GM12878 (cell line): ENCODE results near the gene GAREM1. TPM values are rescaled to one million over a fixed set of nuclear protein-coding genes. Genes with fewer than 3 reads are reported as not detected.

Experiments used
- ATAC-seq: fragments of 200-7000 bp; cut with Tn5 transposase; 3 replicates; pipeline ENCODE4 v1.9.1; 2020; ENCODE audit warnings: mild to moderate bottlenecking, moderate library complexity
- BruUV-seq: library from RNA; stranded (reverse); fragments of 400-500 nt; replicated peaks from 2 replicates; lab custom pipeline; 2021; lab: Mats Ljungman, UMichigan
- CTCF ChIA-PET: fragments of 300-600 bp; sonication (Branson Sonifier 250); formaldehyde crosslinking; extraction: SDS; loops from one replicate; lab custom pipeline; 2021; ENCODE audit warnings: inconsistent platforms; lab: Yijun Ruan, JAX
- POLR2A ChIA-PET: fragments of 350-600 bp; formaldehyde crosslinking; extraction: SDS; loops from one replicate; lab custom pipeline; 2021; ENCODE audit warnings: inconsistent platforms; lab: Charles Lee
- RAD21 ChIA-PET: fragments of 300-600 bp; sonication (Branson Sonifier 250); formaldehyde crosslinking; loops from one replicate; lab custom pipeline; 2023; ENCODE audit warnings: antibody characterized with exemption; ENCODE audit not compliant: unreplicated experiment; lab: Charles Lee
- SMC1A ChIA-PET: fragments of 300-600 bp; sonication (Branson Sonifier 250); formaldehyde crosslinking; loops from one replicate; lab custom pipeline; 2023; ENCODE audit not compliant: unreplicated experiment, uncharacterized antibody; lab: Charles Lee
- DNase-seq: peaks from one replicate; pipeline ENCODE4 v3.0.0-alpha.2; 2011; ENCODE audit warnings: low read depth, low spot score
- FAIRE-seq: peaks from 3 replicates; lab custom pipeline; 2011; peaks lifted over from hg19 to GRCh38; lab: Jason Lieb, UNC
- H2AFZ ChIP-seq: 2 replicates; pipeline ENCODE4 v1.6.0; 2011; ENCODE audit warnings: low read depth, low read length, control low read depth; ENCODE audit not compliant: control insufficient read depth
- H3K27ac ChIP-seq: 2 replicates; pipeline ENCODE4 v1.5.1; 2011; ENCODE audit warnings: control low read depth; ENCODE audit not compliant: control insufficient read depth, insufficient read depth
- H3K27me3 ChIP-seq, 2 experiments: replicated peaks in 1 of 2; 2 replicates each; pipeline versions ENCODE4 v1.6.0 to v1.6.1; 2011; ENCODE audit warnings: low read length in 1 of 2; ENCODE audit not compliant: control insufficient read depth in 2 of 2, insufficient read depth in 2 of 2
- H3K36me3 ChIP-seq, 2 experiments: 2 replicates each; pipeline ENCODE4 v1.5.1; 2011; ENCODE audit warnings: low read length in 1 of 2; ENCODE audit not compliant: control insufficient read depth in 2 of 2, insufficient read depth in 2 of 2
- H3K4me1 ChIP-seq: 2 replicates; pipeline ENCODE4 v1.6.1; 2011; ENCODE audit warnings: mild to moderate bottlenecking, low read length, moderate library complexity, mixed read lengths; ENCODE audit not compliant: control insufficient read depth, insufficient read depth
- H3K4me2 ChIP-seq: 2 replicates; pipeline ENCODE4 v1.6.0; 2011; ENCODE audit warnings: control low read depth; ENCODE audit not compliant: control insufficient read depth, insufficient read depth
- H3K4me3 ChIP-seq: fragments of 200-600 bp; sonication (generic); 2 replicates; pipeline ENCODE4 v1.5.1; 2016
- H3K79me2 ChIP-seq: 2 replicates; pipeline ENCODE4 v1.6.0; 2011; ENCODE audit warnings: low read length; ENCODE audit not compliant: control insufficient read depth, insufficient read depth
- H3K9ac ChIP-seq: 2 replicates; pipeline ENCODE4 v1.8.0; 2011; ENCODE audit warnings: low read length, control low read depth, mixed read lengths; ENCODE audit not compliant: control insufficient read depth, insufficient read depth
- H3K9me3 ChIP-seq: replicated peaks from 3 replicates; pipeline ENCODE4 v1.5.1; 2011; ENCODE audit warnings: mild to moderate bottlenecking, low read length; ENCODE audit not compliant: control insufficient read depth, insufficient read depth
- H4K20me1 ChIP-seq: 2 replicates; pipeline ENCODE4 v1.6.0; 2011; ENCODE audit not compliant: control insufficient read depth, insufficient read depth
- EED ChIP-seq: sonication (generic); IDR thresholded peaks from 2 replicates; pipeline ENCODE4 v1.6.1; 2016; ENCODE audit warnings: antibody characterized with exemption, low read depth
- EGR1 ChIP-seq, 2 experiments: IDR thresholded peaks; 1 replicate in 1 of 2; 2 replicates in 1 of 2; pipeline ENCODE4 v1.6.1; 2011 to 2012; ENCODE audit warnings: low read depth in 2 of 2, low read length in 2 of 2, borderline replicate concordance in 1 of 2, mild to moderate bottlenecking in 1 of 2, moderate library complexity in 1 of 2
- EP300 ChIP-seq, 2 experiments: fragments of 150-350 bp in 1 of 2; IDR thresholded peaks; 2 replicates each; pipeline ENCODE4 v1.6.1; 2011 to 2012; ENCODE audit warnings: low read depth in 2 of 2, low read length in 2 of 2, borderline replicate concordance in 1 of 2, improper control_type of control experiment in 1 of 2, inconsistent platforms in 1 of 2; ENCODE audit not compliant: control insufficient read depth in 1 of 2
- FOXK2 ChIP-seq: fragments of 450-650 bp; IDR thresholded peaks from 2 replicates; pipeline ENCODE4 v1.6.1; 2017; ENCODE audit warnings: mild to moderate bottlenecking, moderate library complexity
- HCFC1 ChIP-seq: fragments of 150-350 bp; IDR thresholded peaks from 2 replicates; pipeline ENCODE4 v1.6.1; 2014; ENCODE audit warnings: low read length
- HDAC2 ChIP-seq: fragments of 200-600 bp; sonication (generic); IDR thresholded peaks from 2 replicates; pipeline ENCODE4 v1.6.1; 2017
- PAX5 ChIP-seq: IDR thresholded peaks from 2 replicates; pipeline ENCODE4 v1.6.1; 2011; ENCODE audit warnings: low read depth, low read length, borderline replicate concordance
- SMAD5 ChIP-seq: IDR thresholded peaks from 2 replicates; pipeline ENCODE4 v1.6.1; 2016; ENCODE audit warnings: antibody characterized with exemption, low read depth
- SP1 ChIP-seq: IDR thresholded peaks from one replicate; pipeline ENCODE4 v1.6.1; 2011; ENCODE audit warnings: low read depth, low read length
- STAT3 ChIP-seq: IDR thresholded peaks from 2 replicates; pipeline ENCODE4 v1.6.1; 2011; ENCODE audit warnings: low read depth, low read length, improper control_type of control experiment
- TAF1 ChIP-seq: IDR thresholded peaks from 2 replicates; pipeline ENCODE4 v1.6.1; 2011; ENCODE audit warnings: mild to moderate bottlenecking, low read depth, low read length, borderline replicate concordance
- ZNF217 ChIP-seq: fragments of 450-650 bp; IDR thresholded peaks from 2 replicates; pipeline ENCODE4 v1.6.1; 2017; ENCODE audit warnings: antibody characterized with exemption, mild to moderate bottlenecking
- ZSCAN29 ChIP-seq: fragments of 450-650 bp; IDR thresholded peaks from 2 replicates; pipeline ENCODE4 v1.6.1; 2017; ENCODE audit warnings: mild to moderate bottlenecking, moderate library complexity
- WGBS: methylation state at CpG from one replicate; pipeline ENCODE4 v1.1.6; 2016; ENCODE audit warnings: low lambda C conversion rate; ENCODE audit not compliant: insufficient replicate concordance, insufficient coverage; ENCODE audit errors: missing lambda C conversion rate; 5-methylcytosine and 5-hydroxymethylcytosine counted together
- in situ Hi-C: fragments of 300-500 bp; cut with MboI; formaldehyde crosslinking; loops from 9 replicates; pipeline ENCODE4 v1.14.3; 2018; ENCODE audit warnings: mixed read lengths
- intact Hi-C: fragments of 100-400 bp; cut with micrococcal nuclease; formaldehyde crosslinking; loops from one replicate; pipeline ENCODE4 v1.14.2; 2022; ENCODE audit not compliant: unreplicated experiment
- polyA plus RNA-seq, 11 experiments: library from polyadenylated mRNA; depleted of rRNA in 4 of 11; unstranded in 6 of 11; stranded (reverse) in 5 of 11; fragments of >200 nt; fragmentation: Nextera tagmentation in 4 of 11; fragmentation: Illumina TruSeq in 1 of 11; extraction: Ambion mirVana in 4 of 11; extraction: Trizol in 1 of 11; gene quantifications; 1 replicate in 1 of 11; 2 replicates in 10 of 11; pipeline versions ENCODE4 v1.2.1 to v1.2.3, GENCODE V29; 2011 to 2016; ENCODE audit warnings: inconsistent platforms in 2 of 11, missing spikeins in 2 of 11, low read depth in 1 of 11
- total RNA-seq, 4 experiments: library from RNA; depleted of rRNA in 3 of 4; stranded (reverse); fragments of >200 nt in 3 of 4; fragmentation: Illumina TruSeq in 1 of 4; extraction: Trizol in 1 of 4; gene quantifications; 2 replicates each; pipeline versions ENCODE4 v1.2.1 to v1.2.3, GENCODE V29; 2013 to 2021

GAREM1 gene
- total and polyA plus RNA-seq, 10 of the 15 experiments (the other 5 are each of a cell fraction or from before 2014, with no cell fraction given), result 0.05 to 0.29 (median 0.05) TPM; not detected in 7

DNA sequence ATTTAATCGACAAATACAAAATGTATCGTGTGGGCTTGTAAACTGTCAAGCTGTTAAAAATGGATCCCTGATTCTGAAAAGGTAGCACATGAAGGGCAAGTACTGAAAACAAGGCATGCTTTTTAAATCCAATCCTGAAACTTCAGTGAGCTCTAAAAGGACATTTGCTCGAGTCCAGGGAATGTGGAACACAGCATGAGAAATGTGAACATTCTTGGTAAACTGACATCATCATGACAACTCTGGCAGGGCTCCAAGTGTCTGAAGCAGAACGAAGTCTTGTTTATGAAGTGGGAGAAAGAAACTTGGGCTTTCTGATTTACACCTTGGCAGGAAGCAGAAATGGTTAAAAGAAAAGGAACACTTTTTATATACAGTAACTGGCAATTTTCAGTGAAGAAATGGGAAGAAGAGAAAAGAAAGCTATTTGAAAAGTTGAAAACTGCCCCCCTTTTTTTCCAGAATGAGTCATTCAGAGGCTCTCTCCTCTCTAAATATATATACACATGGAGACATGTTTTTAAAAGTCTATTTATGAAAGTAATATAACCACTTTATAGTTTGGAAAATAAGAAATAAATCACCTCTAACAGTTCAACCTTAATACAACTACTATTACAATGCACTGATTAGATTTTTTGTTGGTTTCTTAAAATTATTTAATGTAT is 120.8 kb downstream of the GAREM1 start:
- H3K27me3 ChIP-seq, result no peaks in the 10 kb centered on the region
- H3K4me3 ChIP-seq, result no peak overlapping the region
- 49% methylated on average over 4 of the region's 4 CpGs for WGBS
- no peak overlapping the region for H3K9ac ChIP-seq
- no peaks in the 10 kb centered on the region for H3K79me2 ChIP-seq
- ChIA-PET SMC1A (no interaction called here), CTCF (no interaction called here), RAD21 (no interaction called here), POLR2A (no interaction called here)
- H3K36me3 ChIP-seq, result no peaks in the 10 kb centered on the region
- no peaks in the 10 kb centered on the region for H3K4me1 ChIP-seq
- intact Hi-C loops (no loop called here), in situ Hi-C loops (no loop called here)
- DNase-seq (no peak), ATAC-seq (no peak), FAIRE-seq (no peak)
- no TSS peak for BruUV-seq
- TF ChIP-seq HCFC1, result no peak
- no peak for TF ChIP-seq PAX5
- no peak overlapping the region for H3K27ac ChIP-seq
- no peak overlapping the region for H2AFZ ChIP-seq
- H3K9me3 ChIP-seq, result no peaks in the 10 kb centered on the region
- H3K4me2 ChIP-seq, result no peak overlapping the region
- H4K20me1 ChIP-seq, result no peaks in the 10 kb centered on the region

DNA sequence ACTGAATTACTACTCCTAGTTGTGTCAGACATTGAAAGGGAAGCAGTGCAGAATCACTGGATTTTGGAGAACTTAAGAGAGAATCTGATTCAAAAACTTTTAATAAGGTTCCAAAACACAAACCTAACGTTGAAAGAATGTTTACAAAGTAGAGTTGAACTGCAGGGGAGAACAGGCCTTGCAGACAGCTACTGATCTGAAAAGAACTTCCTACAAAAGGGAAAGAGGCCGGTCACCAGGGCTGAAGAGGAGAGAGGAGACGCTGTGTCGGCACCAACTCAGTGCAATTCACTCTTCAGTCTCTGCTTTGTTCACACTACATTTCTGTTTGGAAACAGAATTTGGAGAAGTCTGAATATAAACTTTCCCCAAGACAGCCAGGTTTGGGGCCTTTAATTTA is 124.0 kb downstream of the GAREM1 start:
- H3K4me2 ChIP-seq, result no peak overlapping the region
- H3K27ac ChIP-seq, result no peak overlapping the region
- peaks cover 0 to 2% of the 10 kb centered on the region in 2 experiments; a peak in 1 of 4 replicates for H3K27me3 ChIP-seq
- H3K4me1 ChIP-seq, result no peaks in the 10 kb centered on the region
- DNase-seq (no peak), ATAC-seq (no peak), FAIRE-seq (no peak)
- no peak overlapping the region for H3K9ac ChIP-seq
- no peak for TF ChIP-seq HDAC2
- TF ChIP-seq STAT3, result no peak
- TF ChIP-seq EP300 (IDR thresholded peaks at IDR 0.05; ENCODE audit: borderline replicate concordance in 1 of 2, control insufficient read depth in 1 of 2, low read depth in 2 of 2, low read length in 2 of 2), result no peak
- TF ChIP-seq SMAD5, result no peak
- TF ChIP-seq EGR1 (IDR thresholded peaks at IDR 0.05; ENCODE audit: borderline replicate concordance in 1 of 2, low read depth in 2 of 2, low read length in 2 of 2), result no peak
- no peak for TF ChIP-seq FOXK2
- TF ChIP-seq ZSCAN29, result no peak
- no peak for TF ChIP-seq ZNF217
- TF ChIP-seq TAF1, result no peak
- no peak for TF ChIP-seq EED
- no peak for TF ChIP-seq SP1
- POLR2A ChIA-PET, result no interaction called here
- RAD21 ChIA-PET, result no interaction called here
- 40% methylated on average over 4 of the region's 4 CpGs for WGBS
- no peaks in the 10 kb centered on the region for H3K79me2 ChIP-seq
- H4K20me1 ChIP-seq, result no peaks in the 10 kb centered on the region
- intact Hi-C loops, result no loop called here
- in situ Hi-C loops, result no loop called here
- H3K9me3 ChIP-seq, result no peaks in the 10 kb centered on the region
- H3K4me3 ChIP-seq, result no peak overlapping the region
- CTCF ChIA-PET, result no interaction called here
- SMC1A ChIA-PET, result no interaction called here
- no TSS peak for BruUV-seq
- H3K36me3 ChIP-seq, result no peaks in the 10 kb centered on the region
- H2AFZ ChIP-seq, result no peak overlapping the region
